Tibial nerve (tissue), 3 donors: ENCODE results near the gene SNCAIP.

Source experiments
- POLR2A ChIP-seq, 2 donors: fragments of 450-650 bp; IDR thresholded peaks; one replicate each; pipeline ENCODE4 v1.6.1; 2017; ENCODE audit warnings: antibody characterized with exemption in 2 of 2, mild to moderate bottlenecking in 2 of 2, moderate library complexity in 2 of 2
- TF ChIP-seq, protein P1 (sequence below), 5 experiments: fragments of 200-600 bp in 3 of 5; fragments of 450-650 bp in 2 of 5; sonication (generic) in 3 of 5; IDR thresholded peaks; one replicate each; pipeline ENCODE4 v1.5.1; 2016 to 2019; ENCODE audit warnings: antibody characterized with exemption in 5 of 5, mild to moderate bottlenecking in 3 of 5, moderate library complexity in 2 of 5

- TF ChIP-seq, protein P1, sequence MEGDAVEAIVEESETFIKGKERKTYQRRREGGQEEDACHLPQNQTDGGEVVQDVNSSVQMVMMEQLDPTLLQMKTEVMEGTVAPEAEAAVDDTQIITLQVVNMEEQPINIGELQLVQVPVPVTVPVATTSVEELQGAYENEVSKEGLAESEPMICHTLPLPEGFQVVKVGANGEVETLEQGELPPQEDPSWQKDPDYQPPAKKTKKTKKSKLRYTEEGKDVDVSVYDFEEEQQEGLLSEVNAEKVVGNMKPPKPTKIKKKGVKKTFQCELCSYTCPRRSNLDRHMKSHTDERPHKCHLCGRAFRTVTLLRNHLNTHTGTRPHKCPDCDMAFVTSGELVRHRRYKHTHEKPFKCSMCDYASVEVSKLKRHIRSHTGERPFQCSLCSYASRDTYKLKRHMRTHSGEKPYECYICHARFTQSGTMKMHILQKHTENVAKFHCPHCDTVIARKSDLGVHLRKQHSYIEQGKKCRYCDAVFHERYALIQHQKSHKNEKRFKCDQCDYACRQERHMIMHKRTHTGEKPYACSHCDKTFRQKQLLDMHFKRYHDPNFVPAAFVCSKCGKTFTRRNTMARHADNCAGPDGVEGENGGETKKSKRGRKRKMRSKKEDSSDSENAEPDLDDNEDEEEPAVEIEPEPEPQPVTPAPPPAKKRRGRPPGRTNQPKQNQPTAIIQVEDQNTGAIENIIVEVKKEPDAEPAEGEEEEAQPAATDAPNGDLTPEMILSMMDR (IDR thresholded peaks at IDR 0.05) = no peak
- TF ChIP-seq POLR2A (IDR thresholded peaks at IDR 0.05) = no peak
Observed at GRCh38 chr5:122507581-122507980, 195.5 kb downstream of the SNCAIP start.
